Right ventricle myocardium inferior (tissue), 1 donor: ENCODE data around the gene THSD4. TPM values are rescaled to one million over a fixed set of nuclear protein-coding genes. Genes with fewer than 3 reads are reported as not detected.
A peak's percentile ranks its signal among the peaks of the same experiment; 100 is the strongest.
"Not testable (repeated sequence)": the region's sequence is repeated elsewhere in the genome, so short reads cannot be mapped to it uniquely, and the experiment has no call there.

ENCODE experiments used
- ATAC-seq: fragments of 200-7000 bp; cut with Tn5 transposase; one replicate; pipeline ENCODE4 v1.9.1; 2020; ENCODE audit warnings: mild to moderate bottlenecking, moderate library complexity
- DNase-seq: peaks from one replicate; pipeline ENCODE4 v3.0.0; 2021; ENCODE audit errors: missing footprints
- intact Hi-C: fragments of 100-400 bp; cut with DNase I; formaldehyde crosslinking; loops from one replicate; pipeline ENCODE4 v1.11.0; 2022
- total RNA-seq: library from RNA; stranded (reverse); fragmentation: NEBNext Ultra II Directional; extraction: Animal tissue kit (Norgen Biotek cat#: 25700); gene quantifications from one replicate; pipeline ENCODE4 v1.2.1, GENCODE V29; 2021
- donor health status: DM: no; HTN: yes; CAD: no; lungs with severe emphysema.

Gene THSD4
- total RNA-seq, 1 donor from 2014 or later, result 73.1 TPM

- DNase-seq, result no peak
- intact Hi-C loops, result loop anchor here (10.0 kb wide), 1 partner anchor 55 kb away; no protein-coding TSS in a partner anchor
- peak; percentile 15 for ATAC-seq
Measured at GRCh38 chr15:71709808-71710418, 594.6 kb downstream of the THSD4 start.

- ATAC-seq (no peak), DNase-seq (no peak)
- intact Hi-C loops, result no loop called here
Measured at GRCh38 chr15:71712182-71712581, 596.9 kb downstream of the THSD4 start.

- DNase-seq (no peak), ATAC-seq (peak; percentile 60)
- intact Hi-C loops, result no loop called here
Measured at GRCh38 chr15:71713191-71713809, 598.0 kb downstream of the THSD4 start.

GRCh38 chr15:71715914-71716313, 600.6 kb downstream of the THSD4 start:
- ATAC-seq (no peak), DNase-seq (no peak)
- intact Hi-C loops, result no loop called here

- DNase-seq, result no peak
- no peak for ATAC-seq
- intact Hi-C loops, result no loop called here
Measured at GRCh38 chr15:71716990-71717389, 601.7 kb downstream of the THSD4 start.

- DNase-seq (no peak), ATAC-seq (no peak)
- intact Hi-C loops, result no loop called here
Measured at GRCh38 chr15:71718116-71718910, 603.0 kb downstream of the THSD4 start.

- intact Hi-C loops, result no loop called here
- no peak for ATAC-seq
- no peak for DNase-seq
Measured at GRCh38 chr15:71723344-71723743, 608.1 kb downstream of the THSD4 start.

- intact Hi-C loops, ATAC-seq, DNase-seq: not testable (repeated sequence)
Measured at GRCh38 chr15:71725207-71725955, 610.1 kb downstream of the THSD4 start.

- intact Hi-C loops, result no loop called here
- ATAC-seq, result no peak
- DNase-seq, result no peak
Measured at GRCh38 chr15:71728881-71729280, 613.6 kb downstream of the THSD4 start.

GRCh38 chr15:71729319-71729718, 614.0 kb downstream of the THSD4 start:
- no peak for DNase-seq
- ATAC-seq, result no peak
- intact Hi-C loops, result no loop called here

- intact Hi-C loops, result loop anchor here (1.0 to 10.0 kb wide), 4 partner anchors 78 to 282 kb away; no protein-coding TSS in a partner anchor
- no peak for DNase-seq
- peak; percentile 76 for ATAC-seq
Measured at GRCh38 chr15:71730277-71731144, 615.2 kb downstream of the THSD4 start.

GRCh38 chr15:71732636-71733035, 617.4 kb downstream of the THSD4 start:
- ATAC-seq, result no peak
- intact Hi-C loops, result loop anchor here (5.0 to 10.0 kb wide), 2 partner anchors 80 to 198 kb away; no protein-coding TSS in a partner anchor
- DNase-seq, result no peak

GRCh38 chr15:71733122-71733521, 617.9 kb downstream of the THSD4 start:
- ATAC-seq, result no peak
- no peak for DNase-seq
- intact Hi-C loops, result loop anchor here (5.0 to 10.0 kb wide), 2 partner anchors 81 to 198 kb away; no protein-coding TSS in a partner anchor

GRCh38 chr15:71734709-71735384, 619.6 kb downstream of the THSD4 start:
- ATAC-seq, result no peak
- intact Hi-C loops, result loop anchor here (5.0 to 10.0 kb wide), 2 partner anchors 83 to 200 kb away; no protein-coding TSS in a partner anchor
- no peak for DNase-seq

- intact Hi-C loops, result loop anchor here (10.0 kb wide), 1 partner anchor 201 kb away; no protein-coding TSS in a partner anchor
- no peak for DNase-seq
- no peak for ATAC-seq
Measured at GRCh38 chr15:71735385-71735757, 620.1 kb downstream of the THSD4 start.

GRCh38 chr15:71736286-71736947, 621.1 kb downstream of the THSD4 start:
- ATAC-seq (no peak), DNase-seq (no peak)
- intact Hi-C loops, result loop anchor here (10.0 kb wide), 1 partner anchor 202 kb away; no protein-coding TSS in a partner anchor

GRCh38 chr15:71737761-71738160, 622.5 kb downstream of the THSD4 start:
- intact Hi-C loops, result loop anchor here (10.0 kb wide), 1 partner anchor 203 kb away; no protein-coding TSS in a partner anchor
- no peak for DNase-seq
- ATAC-seq, result no peak
